ENCODE results near the gene ZNF135. TPM values are rescaled to one million over a fixed set of nuclear protein-coding genes. Genes with fewer than 3 reads are reported as not detected.

The ZNF135 gene
- total RNA-seq, 1 donor from 2014 or later = 0.12 TPM

- intact Hi-C loops (cut with micrococcal nuclease) = no loop called here
These were observed 30.8 kb downstream of the ZNF135 start for GRCh38 chr19:58089846-58090245.

GRCh38 chr19:58091251-58091995, 32.3 kb downstream of the ZNF135 start:
- intact Hi-C loops (cut with micrococcal nuclease) = no loop called here

GRCh38 chr19:58093071-58093470, 34.0 kb downstream of the ZNF135 start:
- intact Hi-C loops (cut with micrococcal nuclease) = no loop called here

- intact Hi-C loops (cut with micrococcal nuclease) = no loop called here
These were observed 36.2 kb downstream of the ZNF135 start for GRCh38 chr19:58095328-58095727.

GRCh38 chr19:58096884-58097283, 37.8 kb downstream of the ZNF135 start:
- intact Hi-C loops (cut with micrococcal nuclease) = no loop called here

- intact Hi-C loops (cut with micrococcal nuclease) = no loop called here
These were observed 38.3 kb downstream of the ZNF135 start for GRCh38 chr19:58097349-58097748.

GRCh38 chr19:58097781-58098681, 38.9 kb downstream of the ZNF135 start, which contains the start of gene ZSCAN18:
Gene ZSCAN18 (minus strand): TSS chr19:58098231. CDS start chr19:58090267, 7,964 bp downstream.
- intact Hi-C loops (cut with micrococcal nuclease) = no loop called here

GRCh38 chr19:58098682-58098998, 39.6 kb downstream of the ZNF135 start:
- intact Hi-C loops (cut with micrococcal nuclease) = no loop called here

GRCh38 chr19:58107778-58108545, 48.9 kb downstream of the ZNF135 start:
- intact Hi-C loops (cut with micrococcal nuclease) = no loop called here

- intact Hi-C loops (cut with micrococcal nuclease) = no loop called here
These were observed 49.4 kb downstream of the ZNF135 start for GRCh38 chr19:58108546-58108817.

GRCh38 chr19:58117841-58118575, 58.9 kb downstream of the ZNF135 start:
- intact Hi-C loops (cut with micrococcal nuclease) = no loop called here

- intact Hi-C loops (cut with micrococcal nuclease) = no loop called here
These were observed 60.1 kb downstream of the ZNF135 start for GRCh38 chr19:58118979-58119733.

Other genes with a start within 250 kb of the ZNF135 start
- 10.4 and 11.0 TPM in 2 replicates for gene ZNF552, start 244.4 kb upstream of the ZNF135 start, total RNA-seq
- 17.7 and 22.2 TPM in 2 replicates for gene ZNF587B, start 229.0 kb upstream of the ZNF135 start, total RNA-seq
- gene ZNF587, start 209.4 kb upstream of the ZNF135 start, total RNA-seq = 42.6 and 46.5 TPM in 2 replicates
- 12.5 and 12.9 TPM in 2 replicates for gene ZNF814, start 170.2 kb upstream of the ZNF135 start, total RNA-seq
- gene ZNF417, start 142.7 kb upstream of the ZNF135 start, total RNA-seq = 16.5 and 21.6 TPM in 2 replicates
- gene ZNF418, start 123.9 kb upstream of the ZNF135 start, total RNA-seq = 1.5 and 2.3 TPM in 2 replicates
- 4.0 and 5.4 TPM in 2 replicates for gene ZNF256, start 111.6 kb upstream of the ZNF135 start, total RNA-seq
- gene C19orf18, start 84.7 kb upstream of the ZNF135 start, total RNA-seq = 0.32 TPM in 1 of 2 replicates, not detected in the other
- gene ZNF606, start 56.5 kb upstream of the ZNF135 start, total RNA-seq = 9.2 and 11.5 TPM in 2 replicates
- gene ZSCAN1, start 25.3 kb upstream of the ZNF135 start, total RNA-seq = not detected in 2 replicates
- 4.3 and 5.0 TPM in 2 replicates for gene ZSCAN18, start 38.9 kb downstream of the ZNF135 start, total RNA-seq
- 2.7 and 2.8 TPM in 2 replicates for gene ZNF329, start 91.5 kb downstream of the ZNF135 start, total RNA-seq
- 20.7 and 21.0 TPM in 2 replicates for gene ZNF274, start 123.8 kb downstream of the ZNF135 start, total RNA-seq
- gene ZNF544, start 169.6 kb downstream of the ZNF135 start, total RNA-seq = 41.6 and 42.0 TPM in 2 replicates
- 4.9 and 5.5 TPM in 2 replicates for gene ZNF8, start 219.7 kb downstream of the ZNF135 start, total RNA-seq
- gene ERVK3-1, start 246.1 kb downstream of the ZNF135 start, total RNA-seq = 64.8 and 68.1 TPM in 2 replicates